ENCODE measurements around the gene SRSF4. TPM values are rescaled to one million over a fixed set of nuclear protein-coding genes. Genes with fewer than 3 reads are reported as not detected.
"Not testable (repeated sequence)": the region's sequence is repeated elsewhere in the genome, so short reads cannot be mapped to it uniquely, and the experiment has no call there.

The SRSF4 gene
- total and polyA plus RNA-seq, 9 donors, result 55.2 to 135 (median 88.2) TPM

DNA sequence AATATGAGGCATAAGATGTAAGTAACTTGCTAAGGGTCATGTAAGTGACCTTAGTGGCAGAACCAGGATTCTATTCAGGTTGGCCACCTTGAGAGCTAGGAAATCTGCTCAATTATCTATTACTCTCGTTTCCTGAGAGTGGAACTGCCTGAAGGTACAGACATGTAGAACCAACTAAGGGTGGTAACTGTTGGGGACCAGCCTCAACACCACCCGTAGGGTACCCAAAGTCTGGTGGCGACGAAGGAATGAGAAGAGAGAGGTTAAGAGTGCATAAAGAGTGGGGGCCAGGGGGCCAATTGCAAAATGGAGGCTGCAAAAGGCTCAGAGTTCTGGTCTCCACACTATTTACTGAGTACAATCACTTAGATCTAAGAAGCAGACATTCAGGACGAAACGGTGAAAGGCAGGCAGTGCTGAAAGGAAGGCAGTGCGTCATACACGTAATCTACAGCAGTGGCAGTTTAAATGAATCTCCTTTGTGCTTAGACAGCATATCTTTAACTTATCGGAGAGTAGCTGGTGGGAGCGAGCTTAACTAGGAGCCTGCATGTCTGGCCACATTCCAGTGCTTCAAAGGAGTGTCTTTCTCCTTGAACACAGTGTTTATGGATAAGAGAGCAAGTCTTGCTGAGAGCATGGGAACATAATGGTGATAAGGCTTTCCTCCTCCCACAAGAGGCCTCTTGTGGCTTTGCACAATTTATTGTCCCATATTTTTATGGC, 25.0 kb downstream of the SRSF4 start:
- no peaks in the 10 kb centered on the region for H3K9me3 ChIP-seq
- H3K4me3 ChIP-seq, result no peak overlapping the region
- intact Hi-C loops (cut with DNase I), result no loop called here
- H3K27ac ChIP-seq, result peak overlapping the region in 1 of 2 donors; percentile 55
- TF ChIP-seq POLR2A (IDR thresholded peaks at IDR 0.05), result no peak
- TF ChIP-seq, protein P1, sequence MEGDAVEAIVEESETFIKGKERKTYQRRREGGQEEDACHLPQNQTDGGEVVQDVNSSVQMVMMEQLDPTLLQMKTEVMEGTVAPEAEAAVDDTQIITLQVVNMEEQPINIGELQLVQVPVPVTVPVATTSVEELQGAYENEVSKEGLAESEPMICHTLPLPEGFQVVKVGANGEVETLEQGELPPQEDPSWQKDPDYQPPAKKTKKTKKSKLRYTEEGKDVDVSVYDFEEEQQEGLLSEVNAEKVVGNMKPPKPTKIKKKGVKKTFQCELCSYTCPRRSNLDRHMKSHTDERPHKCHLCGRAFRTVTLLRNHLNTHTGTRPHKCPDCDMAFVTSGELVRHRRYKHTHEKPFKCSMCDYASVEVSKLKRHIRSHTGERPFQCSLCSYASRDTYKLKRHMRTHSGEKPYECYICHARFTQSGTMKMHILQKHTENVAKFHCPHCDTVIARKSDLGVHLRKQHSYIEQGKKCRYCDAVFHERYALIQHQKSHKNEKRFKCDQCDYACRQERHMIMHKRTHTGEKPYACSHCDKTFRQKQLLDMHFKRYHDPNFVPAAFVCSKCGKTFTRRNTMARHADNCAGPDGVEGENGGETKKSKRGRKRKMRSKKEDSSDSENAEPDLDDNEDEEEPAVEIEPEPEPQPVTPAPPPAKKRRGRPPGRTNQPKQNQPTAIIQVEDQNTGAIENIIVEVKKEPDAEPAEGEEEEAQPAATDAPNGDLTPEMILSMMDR (IDR thresholded peaks at IDR 0.05), result no peak
- no peak for TF ChIP-seq EP300 (IDR thresholded peaks at IDR 0.05)
- H3K27me3 ChIP-seq, result no peaks in the 10 kb centered on the region
- DNase-seq, result peak in 4 of 5 donors; percentile 43 to 62 (median 55)
- peaks cover 6% of the 10 kb centered on the region for H3K4me1 ChIP-seq (ENCODE audit: insufficient read depth)
- 16 to 20% (median 17%) methylated on average over 10 of the region's 10 CpGs for WGBS, 3 donors
- H3K36me3 ChIP-seq, result no peaks in the 10 kb centered on the region

DNA sequence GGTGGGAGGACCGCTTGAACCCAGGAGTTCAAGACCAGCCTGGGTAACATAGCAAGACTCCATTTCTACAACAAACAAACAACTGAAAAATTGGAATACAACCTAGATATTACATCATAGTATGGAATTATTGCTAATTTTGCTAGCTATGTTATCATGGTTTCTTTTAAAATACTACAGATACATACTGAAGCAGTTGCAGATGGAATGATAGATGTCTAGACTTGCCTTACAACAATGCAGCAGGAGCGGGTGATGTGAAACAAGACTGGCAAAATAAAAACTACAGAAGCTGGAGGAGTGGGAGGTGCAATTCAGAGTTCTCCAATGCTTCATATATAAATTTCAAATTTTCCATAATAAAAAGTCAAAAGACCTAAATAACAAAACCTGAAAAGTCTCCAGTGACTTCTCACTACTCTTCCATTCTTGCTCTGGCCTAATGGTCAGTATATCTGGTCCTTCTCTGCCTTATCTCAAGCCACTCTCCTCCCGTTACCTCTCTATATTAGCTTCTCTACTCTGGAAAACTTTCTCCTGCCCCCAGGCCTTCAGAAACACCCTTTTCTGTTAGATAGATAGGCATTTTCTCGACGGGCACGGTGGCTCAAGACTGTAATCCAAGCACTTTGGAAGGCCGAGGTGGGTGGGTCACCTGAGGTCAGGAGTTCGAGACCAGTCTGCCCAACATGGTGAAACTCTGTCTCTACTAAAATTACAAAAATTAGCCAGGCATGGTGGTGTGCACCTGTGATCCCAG, 29.5 kb downstream of the SRSF4 start:
- Histone ChIP-seq H3K4me1 (ENCODE audit: insufficient read depth) (peaks cover 6% of the 10 kb centered on the region), H3K27me3 (no peaks in the 10 kb centered on the region), H3K27ac (no peak overlapping the region), H3K36me3 (no peaks in the 10 kb centered on the region), H3K9me3 (no peaks in the 10 kb centered on the region), H3K4me3 (no peak overlapping the region)
- intact Hi-C loops (cut with DNase I), result no loop called here
- WGBS, 3 donors, result 87 to 92% (median 91%) methylated on average over 8 of the region's 8 CpGs
- TF ChIP-seq, protein P1 (IDR thresholded peaks at IDR 0.05), result no peak
- TF ChIP-seq POLR2A (IDR thresholded peaks at IDR 0.05) (no peak), EP300 (IDR thresholded peaks at IDR 0.05) (no peak)
- no peak for DNase-seq

DNA sequence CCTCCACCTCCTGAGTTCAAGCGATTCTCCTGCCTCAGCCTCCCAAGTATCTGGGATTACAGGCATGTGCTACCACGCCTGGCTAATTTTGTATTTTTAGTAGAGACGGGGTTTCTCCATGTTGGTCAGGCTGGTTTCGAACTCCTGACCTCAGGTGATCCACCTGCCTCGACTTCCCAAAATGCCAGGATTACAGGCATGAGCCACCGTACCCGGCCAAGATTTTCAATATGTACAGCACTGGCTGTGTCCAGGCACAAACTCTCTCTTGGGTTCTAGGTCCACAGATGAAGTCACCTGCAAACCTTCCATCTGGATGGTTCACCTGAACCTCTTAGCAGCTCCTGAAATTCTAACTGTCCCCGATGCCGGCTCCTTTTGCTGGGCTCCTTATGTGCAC, 31.4 kb downstream of the SRSF4 start:
- H3K27ac ChIP-seq; H3K36me3 ChIP-seq; DNase-seq; H3K4me3 ChIP-seq; H3K27me3 ChIP-seq; H3K9me3 ChIP-seq; H3K4me1 ChIP-seq (ENCODE audit: insufficient read depth); intact Hi-C loops (cut with DNase I): not testable (repeated sequence)
- 96 to 98% (median 98%) methylated on average over 9 of the region's 9 CpGs for WGBS, 3 donors

DNA sequence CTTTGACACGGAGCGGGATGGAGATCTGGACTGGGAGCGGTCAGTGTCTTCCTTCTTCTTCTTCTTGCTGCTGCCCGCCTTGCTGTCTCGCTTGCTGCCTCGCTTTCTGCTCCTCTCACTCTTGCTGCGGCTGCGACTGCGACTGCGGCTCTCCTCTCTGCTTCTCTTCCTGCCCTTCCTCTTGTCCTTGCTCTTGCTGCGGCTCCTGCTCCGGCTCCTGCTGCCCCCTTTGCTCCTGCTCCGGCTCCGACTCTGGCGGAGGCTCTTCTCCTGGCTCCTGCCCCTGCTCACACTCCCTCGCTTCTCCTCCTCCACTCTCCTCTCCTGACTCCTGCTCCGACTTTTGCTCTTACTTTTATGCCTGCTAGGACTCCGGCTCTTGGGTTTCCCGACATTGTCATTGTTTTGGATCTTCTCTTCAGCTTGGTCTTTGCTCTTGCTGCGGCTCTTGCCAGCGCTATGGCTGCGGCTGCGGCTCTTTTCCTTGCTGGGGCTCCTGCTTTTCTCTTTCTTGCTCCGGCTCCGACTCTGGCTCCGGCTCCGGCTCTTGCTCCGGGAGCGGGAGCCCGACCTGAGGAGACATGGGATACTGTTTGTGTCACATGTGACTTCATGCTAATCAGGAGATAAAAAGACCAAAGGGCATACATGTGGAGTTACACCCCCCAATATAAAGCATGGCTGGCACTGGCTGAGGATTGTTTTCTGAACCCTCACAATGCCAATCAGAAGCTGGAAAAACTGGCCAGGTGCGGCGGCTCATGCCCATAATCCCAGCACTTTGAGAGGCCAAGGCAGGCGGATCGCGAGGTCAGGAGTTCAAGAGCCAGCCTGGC, 32.8 kb downstream of the SRSF4 start:
- H3K27me3 ChIP-seq, result no peaks in the 10 kb centered on the region
- H3K27ac ChIP-seq, result no peak overlapping the region
- intact Hi-C loops (cut with DNase I), result no loop called here
- TF ChIP-seq EP300 (IDR thresholded peaks at IDR 0.05) (no peak), POLR2A (IDR thresholded peaks at IDR 0.05) (no peak)
- TF ChIP-seq, protein P1 (IDR thresholded peaks at IDR 0.05), result no peak
- no peaks in the 10 kb centered on the region for H3K9me3 ChIP-seq
- DNase-seq, result no peak
- no peaks in the 10 kb centered on the region for H3K4me1 ChIP-seq (ENCODE audit: insufficient read depth)
- H3K4me3 ChIP-seq, result no peak overlapping the region
- 92 to 95% (median 94%) methylated on average over 35 of the region's 35 CpGs for WGBS, 3 donors
- no peaks in the 10 kb centered on the region for H3K36me3 ChIP-seq

Measured in ovary (tissue), 9 donors.